Endothelial cell of umbilical vein (primary cell): Measurements from ENCODE around the gene METTL16.

Experiments used
- CTCF ChIP-seq, 2 donors: IDR thresholded peaks; 1 replicate in 1 of 2; 2 replicates in 1 of 2; pipeline ENCODE4 v1.5.1; 2011; ENCODE audit warnings: low read length in 2 of 2, mild to moderate bottlenecking in 2 of 2, moderate library complexity in 2 of 2, control low read depth in 1 of 2, inconsistent platforms in 1 of 2, low read depth in 1 of 2; ENCODE audit not compliant: insufficient read depth in 1 of 2; ENCODE audit errors: extremely low read depth in 1 of 2
- EZH2 ChIP-seq: IDR thresholded peaks from 2 replicates; pipeline ENCODE4 v1.6.1; 2012; ENCODE audit warnings: borderline replicate concordance, low read depth, mild to moderate bottlenecking, moderate library complexity, low read length, inconsistent platforms; ENCODE audit not compliant: severe bottlenecking
- GATA2 ChIP-seq: IDR thresholded peaks from 2 replicates; pipeline ENCODE4 v1.7.0; 2011; ENCODE audit warnings: low read depth, mild to moderate bottlenecking, moderate library complexity, mixed read lengths, low read length; ENCODE audit not compliant: insufficient read length, insufficient read depth
- MYC ChIP-seq: IDR thresholded peaks from one replicate; pipeline ENCODE4 v1.6.1; 2011; ENCODE audit warnings: mild to moderate bottlenecking, low read depth, low read length
- POLR2A ChIP-seq: IDR thresholded peaks from 2 replicates; pipeline ENCODE4 v1.6.1; 2012; ENCODE audit warnings: low read depth, mild to moderate bottlenecking, control low read depth, low read length
- POLR2AphosphoS5 ChIP-seq: IDR thresholded peaks from 2 replicates; pipeline ENCODE4 v1.6.1; 2012; ENCODE audit warnings: low read depth, mild to moderate bottlenecking, control low read depth, low read length, moderate library complexity; ENCODE audit not compliant: insufficient read depth
- TF ChIP-seq, protein P1 (sequence below): IDR thresholded peaks from 2 replicates; pipeline ENCODE4 v1.6.1; 2011; ENCODE audit not compliant: insufficient read depth, insufficient read length

DNA sequence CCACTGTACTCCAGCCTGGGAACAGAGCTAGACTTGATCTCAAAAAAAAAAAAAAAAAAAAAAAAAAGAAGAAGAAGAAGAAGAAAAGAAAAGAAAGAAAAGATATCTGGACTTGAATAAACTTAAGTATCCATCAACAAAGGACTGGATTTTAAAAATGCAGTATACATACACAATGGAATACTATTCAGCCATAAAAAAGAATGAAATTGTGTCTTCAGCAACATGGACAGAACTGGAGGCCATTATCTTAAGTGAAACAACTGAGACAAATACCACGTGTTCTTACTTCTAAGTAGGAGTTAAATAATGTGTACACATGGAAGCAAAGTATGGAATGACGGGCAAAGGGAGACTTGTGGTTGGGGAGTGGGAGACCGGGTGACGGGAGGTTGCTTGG, 70.8 kb downstream of the METTL16 start:
- no peak for TF ChIP-seq CTCF (IDR thresholded peaks at IDR 0.05; ENCODE audit: extremely low read depth in 1 of 2, insufficient read depth in 1 of 2, low read depth in 1 of 2, low read length in 2 of 2)
- TF ChIP-seq POLR2A: no peak
- TF ChIP-seq EZH2: no peak
- no peak for TF ChIP-seq MYC
- no peak for TF ChIP-seq POLR2AphosphoS5
- TF ChIP-seq GATA2: no peak
- TF ChIP-seq, protein P1, sequence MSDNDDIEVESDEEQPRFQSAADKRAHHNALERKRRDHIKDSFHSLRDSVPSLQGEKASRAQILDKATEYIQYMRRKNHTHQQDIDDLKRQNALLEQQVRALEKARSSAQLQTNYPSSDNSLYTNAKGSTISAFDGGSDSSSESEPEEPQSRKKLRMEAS: no peak
